ENCODE data around the gene EFNB1. TPM values are rescaled to one million over a fixed set of nuclear protein-coding genes. Genes with fewer than 3 reads are reported as not detected.

EFNB1 gene
- total and polyA plus RNA-seq, 10 of the 15 experiments (the other 5 are each of a cell fraction or from before 2014, with no cell fraction given) = 0.02 to 1.0 (median 0.81) TPM; not detected in 1

- RAD21 ChIA-PET (ENCODE audit: unreplicated experiment) = interaction anchor here (0.7 kb wide), 1 partner anchor 61 kb away, joined by 3 read pairs; no protein-coding TSS in a partner anchor
- POLR2A ChIA-PET = no interaction called here
- SMC1A ChIA-PET (ENCODE audit: uncharacterized antibody, unreplicated experiment) = no interaction called here
- Histone ChIP-seq H3K36me3 (ENCODE audit: control insufficient read depth in 2 of 2, insufficient read depth in 2 of 2, low read length in 1 of 2) (no peaks in the 10 kb centered on the region), H4K20me1 (ENCODE audit: control insufficient read depth, insufficient read depth) (no peaks in the 10 kb centered on the region), H3K27ac (ENCODE audit: control insufficient read depth, insufficient read depth) (no peak overlapping the region), H3K79me2 (ENCODE audit: control insufficient read depth, insufficient read depth, low read length) (no peaks in the 10 kb centered on the region), H3K4me3 (no peak overlapping the region), H3K27me3 (replicated peaks in 1 of 2; ENCODE audit: control insufficient read depth in 2 of 2, insufficient read depth in 2 of 2, low read length in 1 of 2) (no peaks in the 10 kb centered on the region), H3K9me3 (replicated peaks; ENCODE audit: control insufficient read depth, insufficient read depth, low read length) (no peaks in the 10 kb centered on the region), H3K9ac (ENCODE audit: control insufficient read depth, insufficient read depth, low read length) (no peak overlapping the region), H3K4me1 (ENCODE audit: control insufficient read depth, insufficient read depth, low read length) (no peaks in the 10 kb centered on the region), H2AFZ (ENCODE audit: control insufficient read depth, low read depth, low read length) (no peak overlapping the region), H3K4me2 (ENCODE audit: control insufficient read depth, insufficient read depth) (no peak overlapping the region)
- intact Hi-C loops (cut with micrococcal nuclease; ENCODE audit: unreplicated experiment) (no loop called here), in situ Hi-C loops (cut with MboI) (no loop called here)
- no TSS peak for BruUV-seq (replicated peaks)
- CTCF ChIA-PET = no interaction called here
- no peak for ATAC-seq
- FAIRE-seq = no peak
- DNase-seq (ENCODE audit: low read depth, low spot score) = no peak
- WGBS (ENCODE audit: insufficient coverage, insufficient replicate concordance, low lambda C conversion rate, missing lambda C conversion rate) = 8% methylated on average over 4 of the region's 4 CpGs
- no peak for TF ChIP-seq SP1 (IDR thresholded peaks at IDR 0.05; ENCODE audit: low read depth, low read length)
Measured at GRCh38 chrX:68889249-68889648, 60.4 kb downstream of the EFNB1 start.

Other genes starting within 250 kb of the EFNB1 start
- gene STARD8, start 181.4 kb upstream of the EFNB1 start, total RNA-seq (2014; rRNA removed) = not detected in 2 replicates
- gene STARD8, start 181.4 kb upstream of the EFNB1 start, total RNA-seq (2014; rRNA removed; fragmentation: Illumina TruSeq; extraction: Trizol) = not detected in 2 replicates
- gene STARD8, start 181.4 kb upstream of the EFNB1 start, total RNA-seq (2021) = 0.10 and 0.13 TPM in 2 replicates
- 0.01 and 0.04 TPM in 2 replicates for gene STARD8, start 181.4 kb upstream of the EFNB1 start, polyA plus RNA-seq (2011; rRNA removed)
- gene STARD8, start 181.4 kb upstream of the EFNB1 start, polyA plus RNA-seq (2014; fragmentation: Illumina TruSeq; extraction: Trizol) = 0.03 TPM in 1 of 2 replicates, not detected in the other
- not detected for gene STARD8, start 181.4 kb upstream of the EFNB1 start, polyA plus RNA-seq (2014; fragmentation: Nextera tagmentation; extraction: Ambion mirVana)
- gene STARD8, start 181.4 kb upstream of the EFNB1 start, polyA plus RNA-seq (2014; rRNA removed) = 0.14 TPM in 1 of 2 replicates, not detected in the other
- not detected for gene STARD8, start 181.4 kb upstream of the EFNB1 start, polyA plus RNA-seq (2016; fragmentation: Nextera tagmentation; extraction: Ambion mirVana)